ENCODE results near the gene ATP6V0E1. TPM values are rescaled to one million over a fixed set of nuclear protein-coding genes. Genes with fewer than 3 reads are reported as not detected.

The ATP6V0E1 gene
- total RNA-seq: 201 and 267 TPM in 2 replicates

GRCh38 chr5:172983542-172984243, at the start of gene ATP6V0E1:
ATP6V0E1 (plus strand) TSS chr5:172983771; CDS start chr5:172983861, 90 bp downstream.
- peak; percentile 75 for DNase-seq (ENCODE audit: low read depth, low spot score)

- DNase-seq (ENCODE audit: low read depth, low spot score): no peak
Measured at GRCh38 chr5:172935096-172935495, 48.5 kb upstream of the ATP6V0E1 start.

GRCh38 chr5:172936401-172936800, 47.2 kb upstream of the ATP6V0E1 start:
- DNase-seq (ENCODE audit: low read depth, low spot score): no peak

GRCh38 chr5:172939071-172939470, 44.5 kb upstream of the ATP6V0E1 start:
- no peak for DNase-seq (ENCODE audit: low read depth, low spot score)

- DNase-seq (ENCODE audit: low read depth, low spot score): no peak
Measured at GRCh38 chr5:172939611-172940267, 43.8 kb upstream of the ATP6V0E1 start.

GRCh38 chr5:172940268-172941066, 43.1 kb upstream of the ATP6V0E1 start:
- DNase-seq (ENCODE audit: low read depth, low spot score): no peak

GRCh38 chr5:172941067-172941516, 42.5 kb upstream of the ATP6V0E1 start:
- DNase-seq (ENCODE audit: low read depth, low spot score): no peak

- DNase-seq (ENCODE audit: low read depth, low spot score): no peak
Measured at GRCh38 chr5:172942556-172942955, 41.0 kb upstream of the ATP6V0E1 start.

GRCh38 chr5:172943283-172943841, 40.2 kb upstream of the ATP6V0E1 start:
- no peak for DNase-seq (ENCODE audit: low read depth, low spot score)

- DNase-seq (ENCODE audit: low read depth, low spot score): no peak
Measured at GRCh38 chr5:172943906-172944305, 39.7 kb upstream of the ATP6V0E1 start.

- DNase-seq (ENCODE audit: low read depth, low spot score): no peak
Measured at GRCh38 chr5:172944741-172945140, 38.8 kb upstream of the ATP6V0E1 start.

GRCh38 chr5:172945151-172945550, 38.4 kb upstream of the ATP6V0E1 start:
- DNase-seq (ENCODE audit: low read depth, low spot score): no peak

- no peak for DNase-seq (ENCODE audit: low read depth, low spot score)
Measured at GRCh38 chr5:172946146-172946545, 37.4 kb upstream of the ATP6V0E1 start.

- DNase-seq (ENCODE audit: low read depth, low spot score): no peak
Measured at GRCh38 chr5:172949426-172949825, 34.1 kb upstream of the ATP6V0E1 start.

GRCh38 chr5:172950176-172950965, 33.2 kb upstream of the ATP6V0E1 start:
- DNase-seq (ENCODE audit: low read depth, low spot score): no peak

GRCh38 chr5:172951371-172952033, 32.1 kb upstream of the ATP6V0E1 start:
- DNase-seq (ENCODE audit: low read depth, low spot score): no peak

GRCh38 chr5:172952034-172952511, 31.5 kb upstream of the ATP6V0E1 start:
- no peak for DNase-seq (ENCODE audit: low read depth, low spot score)

- no peak for DNase-seq (ENCODE audit: low read depth, low spot score)
Measured at GRCh38 chr5:172953776-172954675, 29.5 kb upstream of the ATP6V0E1 start.

- DNase-seq (ENCODE audit: low read depth, low spot score): no peak
Measured at GRCh38 chr5:172954751-172955159, 28.8 kb upstream of the ATP6V0E1 start.

Measured in pulmonary artery endothelial cell (primary cell).